HepG2 (cell line): ENCODE data around the gene STOM. TPM values are rescaled to one million over a fixed set of nuclear protein-coding genes. Genes with fewer than 3 reads are reported as not detected.

Experiments used
- ATAC-seq: fragments of 200-7000 bp; cut with Tn5 transposase; 3 replicates; pipeline ENCODE4 v1.9.1; 2020; ENCODE audit warnings: mild to moderate bottlenecking, moderate library complexity
- BruUV-seq: library from RNA; stranded (reverse); fragments of 400-500 nt; replicated peaks from 2 replicates; lab custom pipeline; 2021; lab: Mats Ljungman, UMichigan
- CTCF ChIA-PET: fragments of 300-600 bp; formaldehyde crosslinking; extraction: SDS; loops from one replicate; lab custom pipeline; 2021; ENCODE audit warnings: low total read pairs, inconsistent platforms, low intra/inter-chr PET ratio; lab: Yijun Ruan, JAX
- POLR2A ChIA-PET: fragments of 350-600 bp; sonication (Branson Sonifier 250); formaldehyde crosslinking; loops from one replicate; lab custom pipeline; 2020; ENCODE audit warnings: antibody characterized with exemption, inconsistent platforms; lab: Yijun Ruan, JAX
- DNase-seq: peaks from one replicate; pipeline ENCODE4 v3.0.0-alpha.2; 2015; ENCODE audit warnings: low spot score
- FAIRE-seq: peaks from 3 replicates; lab custom pipeline; 2011; peaks lifted over from hg19 to GRCh38; lab: Jason Lieb, UNC
- H2AFZ ChIP-seq: one replicate; pipeline ENCODE4 v1.6.1; 2011; ENCODE audit warnings: low read length, inconsistent platforms
- H3K27ac ChIP-seq: fragments of 300-600 bp; 3 replicates; pipeline ENCODE4 v1.8.0; 2011; ENCODE audit warnings: mixed run types, mild to moderate bottlenecking, mixed read lengths, low read length, inconsistent platforms; ENCODE audit not compliant: insufficient read depth; ENCODE audit errors: extremely low read length
- H3K27me3 ChIP-seq, 2 experiments: fragments of 200-600 bp in 1 of 2; 2 replicates in 1 of 2; 3 replicates in 1 of 2; pipeline versions ENCODE4 v1.6.0 to v1.8.0; 2011; ENCODE audit warnings: low read length in 2 of 2, mild to moderate bottlenecking in 2 of 2, moderate library complexity in 2 of 2, inconsistent platforms in 1 of 2; ENCODE audit not compliant: insufficient read depth in 2 of 2, control insufficient read depth in 1 of 2
- H3K36me3 ChIP-seq, 2 experiments: fragments of 200-600 bp in 1 of 2; replicated peaks in 1 of 2; 2 replicates in 1 of 2; 3 replicates in 1 of 2; pipeline versions ENCODE4 v1.5.1 to v1.8.0; 2011; ENCODE audit warnings: low read length in 2 of 2, inconsistent platforms in 1 of 2; ENCODE audit not compliant: insufficient read depth in 2 of 2, control insufficient read depth in 1 of 2
- H3K4me1 ChIP-seq: 2 replicates; pipeline ENCODE4 v1.5.1; 2012; ENCODE audit warnings: low read length, inconsistent platforms; ENCODE audit not compliant: insufficient read depth
- H3K4me2 ChIP-seq: 2 replicates; pipeline ENCODE4 v1.6.0; 2011; ENCODE audit warnings: low read depth, low read length, inconsistent platforms
- H3K4me3 ChIP-seq, 3 experiments: fragments of 200-600 bp in 1 of 3; sonication (generic), shearing (Covaris generic) in 1 of 3; replicated peaks in 1 of 3; 2 replicates each; pipeline ENCODE4 v1.5.1; 2011 to 2016; ENCODE audit warnings: low read length in 3 of 3, inconsistent platforms in 2 of 3, low read depth in 2 of 3, mild to moderate bottlenecking in 2 of 3, control low read depth in 1 of 3, mixed read lengths in 1 of 3; ENCODE audit not compliant: insufficient read depth in 1 of 3
- H3K79me2 ChIP-seq: one replicate; pipeline ENCODE4 v1.6.1; 2011; ENCODE audit warnings: low read length, inconsistent platforms; ENCODE audit not compliant: insufficient read depth
- H3K9ac ChIP-seq: 2 replicates; pipeline ENCODE4 v1.6.0; 2011; ENCODE audit warnings: mild to moderate bottlenecking, low read depth, low read length, inconsistent platforms; ENCODE audit not compliant: insufficient read depth
- H3K9me3 ChIP-seq: 2 replicates; pipeline ENCODE4 v1.5.1; 2012; ENCODE audit warnings: mild to moderate bottlenecking, low read length
- H4K20me1 ChIP-seq: 2 replicates; pipeline ENCODE4 v1.6.0; 2011; ENCODE audit warnings: inconsistent platforms, mild to moderate bottlenecking, low read length, moderate library complexity; ENCODE audit not compliant: insufficient read depth
- ATM ChIP-seq: fragments of 450-650 bp; IDR thresholded peaks from 2 replicates; pipeline ENCODE4 v1.7.1; 2017; ENCODE audit warnings: mild to moderate bottlenecking, borderline replicate concordance
- CC2D1A ChIP-seq: sonication (generic); formaldehyde crosslinking; IDR thresholded peaks from 2 replicates; pipeline ENCODE4 v1.8.1; 2023; ENCODE audit warnings: mild to moderate bottlenecking, missing genetic modification reagents
- IKZF4 ChIP-seq: sonication (generic); formaldehyde crosslinking; IDR thresholded peaks from 2 replicates; pipeline ENCODE4 v1.5.1; 2020; ENCODE audit warnings: borderline replicate concordance, mild to moderate bottlenecking, low read depth, missing genetic modification reagents; ENCODE audit errors: not compliant biosample characterization
- MAFF ChIP-seq: IDR thresholded peaks from 2 replicates; pipeline ENCODE4 v1.6.1; 2011; ENCODE audit warnings: low read depth, low read length, improper control_type of control experiment
- MAFK ChIP-seq, 2 experiments: IDR thresholded peaks in 1 of 2; conservative IDR thresholded peaks in 1 of 2; 2 replicates each; pipeline ENCODE4 v1.6.1; 2011; ENCODE audit warnings: improper control_type of control experiment in 2 of 2, low read length in 2 of 2
- MXD3 ChIP-seq: IDR thresholded peaks from 2 replicates; pipeline ENCODE4 v1.6.1; 2016; ENCODE audit warnings: mild to moderate bottlenecking, missing biosample characterization, missing genetic modification reagents
- ZNF253 ChIP-seq: sonication (generic); formaldehyde crosslinking; IDR thresholded peaks from 2 replicates; pipeline ENCODE4 v1.8.0; 2022; ENCODE audit warnings: mild to moderate bottlenecking, missing genetic modification reagents, borderline replicate concordance
- ZNF766 ChIP-seq: sonication (generic); formaldehyde crosslinking; IDR thresholded peaks from 2 replicates; pipeline ENCODE4 v1.5.0; 2020; ENCODE audit warnings: missing genetic modification reagents, borderline replicate concordance
- ZNF770 ChIP-seq: sonication (generic); formaldehyde crosslinking; IDR thresholded peaks from 2 replicates; pipeline ENCODE4 v1.5.0; 2020; ENCODE audit warnings: mild to moderate bottlenecking, missing genetic modification reagents
- WGBS: methylation state at CpG from one replicate; pipeline ENCODE4 v1.1.6; 2017; ENCODE audit warnings: low lambda C conversion rate; 5-methylcytosine and 5-hydroxymethylcytosine counted together
- in situ Hi-C: cut with HindIII; loops from 2 replicates; pipeline ENCODE4 v1.10.0; 2017; ENCODE audit warnings: low pct_unique_long_range_greater_than_20kb; ENCODE audit not compliant: extremely low pct_ligation_motif_present
- intact Hi-C: fragments of 100-400 bp; cut with micrococcal nuclease; formaldehyde crosslinking; loops from one replicate; pipeline ENCODE4 v1.10.0; 2022; ENCODE audit not compliant: unreplicated experiment
- polyA plus RNA-seq, 8 experiments: library from polyadenylated mRNA; depleted of rRNA in 3 of 8; stranded (reverse) in 7 of 8; unstranded in 1 of 8; fragments of >200 nt; fragmentation: Illumina TruSeq in 4 of 8; extraction: Trizol in 4 of 8; gene quantifications; 2 replicates each; pipeline versions ENCODE4 v1.2.1 to v1.2.3, GENCODE V29; 2011 to 2016; ENCODE audit warnings: low read depth in 4 of 8, missing spikeins in 1 of 8, mixed read lengths in 1 of 8; ENCODE audit not compliant: insufficient read depth in 1 of 8
- total RNA-seq, 5 experiments: library from RNA; depleted of rRNA; stranded (reverse); fragments of >200 nt; fragmentation: Illumina TruSeq; extraction: Trizol; gene quantifications; 2 replicates each; pipeline ENCODE4 v1.2.3, GENCODE V29; 2016; ENCODE audit warnings: low read depth in 1 of 5

Gene STOM
- total and polyA plus RNA-seq, 2 of the 13 experiments (the other 11 are each of a cell fraction or from before 2014, with no cell fraction given), result 43.6 to 165 TPM

- ATAC-seq (no peak), DNase-seq (no peak), FAIRE-seq (no peak)
- H3K9me3 ChIP-seq, result no peaks in the 10 kb centered on the region
- peak overlapping the region; percentile 86 for H3K27ac ChIP-seq
- H4K20me1 ChIP-seq, result no peaks in the 10 kb centered on the region; the same call in 1 of the 2 replicates
- no peak overlapping the region for H3K9ac ChIP-seq
- no peaks in the 10 kb centered on the region for H3K27me3 ChIP-seq
- no TSS peak for BruUV-seq
- H3K4me1 ChIP-seq, result peaks cover 66% of the 10 kb centered on the region
- POLR2A ChIA-PET, result interaction anchor here (1.7 to 2.0 kb wide), 3 partner anchors 26 to 56 kb away, joined by 5 to 11 read pairs (median 6); partner anchors contain the start of gene GSN
- no peak overlapping the region for H2AFZ ChIP-seq
- TF ChIP-seq IKZF4 (CRISPR knock-in tag) (no peak), ZNF766 (no peak), MAFK (conservative IDR thresholded peaks at IDR 0.05 in 1 of 2, IDR thresholded peaks at IDR 0.05 in 1 of 2; ENCODE audit: low read length in 2 of 2) (peak; percentile 92 to 94), ZNF253 (no peak), MXD3 (CRISPR knock-in tag) (no peak), MAFF (peak; percentile 90), ZNF770 (no peak), ATM (no peak), CC2D1A (CRISPR knock-in tag) (no peak)
- intact Hi-C loops (loop anchor here (5.0 kb wide), 1 partner anchor 36 kb away; no protein-coding TSS in a partner anchor), in situ Hi-C loops (loop anchor here (5.0 kb wide), 1 partner anchor 49 kb away; the partner anchor contains the start of gene STOM)
- no peaks in the 10 kb centered on the region for H3K79me2 ChIP-seq
- CTCF ChIA-PET, result no interaction called here
- no peak overlapping the region for H3K4me2 ChIP-seq
- WGBS, result over 99% methylated on average over 10 of the region's 10 CpGs
- H3K4me3 ChIP-seq, result no peak overlapping the region
- peaks cover 40 to 66% of the 10 kb centered on the region in 2 experiments for H3K36me3 ChIP-seq
Measured at GRCh38 chr9:121323449-121324151, 46.5 kb downstream of the STOM start.
